Coronary artery (tissue), 2 donors: Measurements from ENCODE around the gene AFP.

Source experiments
- DNase-seq: peaks from one replicate; pipeline ENCODE4 v3.0.0-alpha.2; 2017; ENCODE audit warnings: low spot score
- H3K27ac ChIP-seq, 2 donors: fragments of 200-600 bp; sonication (generic); one replicate each; pipeline ENCODE4 v1.5.1; 2016 to 2019
- H3K4me3 ChIP-seq: fragments of 200-600 bp; sonication (generic); 2 replicates; pipeline ENCODE4 v1.5.1; 2016; ENCODE audit warnings: mild to moderate bottlenecking, moderate library complexity
- CTCF ChIP-seq: fragments of 200-600 bp; sonication (generic); IDR thresholded peaks from one replicate; pipeline ENCODE4 v1.5.1; 2019; ENCODE audit warnings: antibody characterized with exemption

The AFP gene

GRCh38 chr4:73414936-73415271 is 21.1 kb upstream of the AFP start:
- TF ChIP-seq CTCF, result no peak
- no peak overlapping the region for H3K27ac ChIP-seq
- DNase-seq, result no peak
- H3K4me3 ChIP-seq, result no peak overlapping the region

- Histone ChIP-seq H3K27ac (no peak overlapping the region), H3K4me3 (no peak overlapping the region)
- TF ChIP-seq CTCF, result no peak
- no peak for DNase-seq
Measured at GRCh38 chr4:73415807-73416238, 20.2 kb upstream of the AFP start.

- H3K4me3 ChIP-seq, result no peak overlapping the region
- H3K27ac ChIP-seq, result no peak overlapping the region
- no peak for DNase-seq
- no peak for TF ChIP-seq CTCF
Measured at GRCh38 chr4:73416423-73417087, 19.5 kb upstream of the AFP start.

- no peak for TF ChIP-seq CTCF
- Histone ChIP-seq H3K27ac (no peak overlapping the region), H3K4me3 (no peak overlapping the region)
- no peak for DNase-seq
Measured at GRCh38 chr4:73417342-73417741, 18.7 kb upstream of the AFP start.

GRCh38 chr4:73417973-73418372 is 18.0 kb upstream of the AFP start:
- no peak overlapping the region for H3K27ac ChIP-seq
- no peak for TF ChIP-seq CTCF
- DNase-seq, result no peak
- H3K4me3 ChIP-seq, result no peak overlapping the region

GRCh38 chr4:73418677-73419076 is 17.3 kb upstream of the AFP start:
- no peak for TF ChIP-seq CTCF
- no peak overlapping the region for H3K27ac ChIP-seq
- H3K4me3 ChIP-seq, result no peak overlapping the region
- no peak for DNase-seq

GRCh38 chr4:73419106-73420038 is 16.6 kb upstream of the AFP start:
- Histone ChIP-seq H3K27ac (no peak overlapping the region), H3K4me3 (no peak overlapping the region)
- no peak for TF ChIP-seq CTCF
- DNase-seq, result no peak
